Activated CD8-positive, alpha-beta T cell treated with anti-CD3 and anti-CD28 coated beads, Interleukin-2, amount 10 ng/mL, durations not matched to agents 7 days and 5 days (primary cell): Measurements from ENCODE around the gene ADAT3. TPM values are rescaled to one million over a fixed set of nuclear protein-coding genes. Genes with fewer than 3 reads are reported as not detected.

Experiments
- ATAC-seq: fragments of 150-1000 bp; cut with Tn5 transposase; one replicate; pipeline ENCODE4 v1.10.0; 2021; ENCODE audit warnings: moderate library complexity
- CTCF ChIA-PET: fragments of 350-600 bp; sonication (Branson Sonifier 250); formaldehyde crosslinking; loops from one replicate; lab custom pipeline; 2021; ENCODE audit warnings: antibody characterized with exemption; lab: Charles Lee
- POLR2A ChIA-PET: fragments of 350-600 bp; sonication (Branson Sonifier 250); formaldehyde crosslinking; loops from one replicate; lab custom pipeline; 2021; ENCODE audit warnings: antibody characterized with exemption; lab: Charles Lee
- DNase-seq: peaks from one replicate; pipeline ENCODE4 v3.0.0-alpha.2; 2020
- H3K27ac Mint-ChIP-seq: one replicate; pipeline ENCODE4 v1.8.0; 2021; ENCODE audit warnings: mild to moderate bottlenecking, mixed read lengths
- H3K27me3 Mint-ChIP-seq: one replicate; pipeline ENCODE4 v1.8.0; 2021; ENCODE audit warnings: low read depth, mixed read lengths
- H3K36me3 Mint-ChIP-seq: one replicate; pipeline ENCODE4 v1.8.0; 2021; ENCODE audit warnings: low read depth, mixed read lengths
- H3K4me1 Mint-ChIP-seq: one replicate; pipeline ENCODE4 v1.8.0; 2021; ENCODE audit warnings: low read depth, mixed read lengths
- H3K4me3 Mint-ChIP-seq: one replicate; pipeline ENCODE4 v1.8.0; 2021; ENCODE audit warnings: mild to moderate bottlenecking, mixed read lengths
- H3K9me3 Mint-ChIP-seq: one replicate; pipeline ENCODE4 v1.8.0; 2022; ENCODE audit warnings: mixed read lengths; ENCODE audit not compliant: insufficient read depth
- total RNA-seq, 2 experiments: library from RNA; stranded (reverse); gene quantifications; one replicate each; pipeline ENCODE4 v1.2.3, GENCODE V29; 2021

ADAT3 gene
- total RNA-seq, 2 experiments from 2014 or later: 9.9 to 11.0 TPM

- Mint-ChIP-seq H3K9me3 (no peaks in the 10 kb centered on the region), H3K4me1 (no peaks in the 10 kb centered on the region), H3K27ac (no peak overlapping the region), H3K4me3 (no peak overlapping the region), H3K27me3 (no peaks in the 10 kb centered on the region), H3K36me3 (peaks cover 17% of the 10 kb centered on the region)
- ATAC-seq: no peak
- DNase-seq: no peak
- CTCF ChIA-PET: no interaction called here
- POLR2A ChIA-PET: no interaction called here
These were observed 12.7 kb downstream of the ADAT3 start for GRCh38 chr19:1917926-1918325.

- ATAC-seq (no peak), DNase-seq (no peak)
- Mint-ChIP-seq H3K4me1 (no peaks in the 10 kb centered on the region), H3K4me3 (no peak overlapping the region), H3K9me3 (no peaks in the 10 kb centered on the region), H3K36me3 (peaks cover 16% of the 10 kb centered on the region), H3K27ac (no peak overlapping the region), H3K27me3 (no peaks in the 10 kb centered on the region)
- POLR2A ChIA-PET: no interaction called here
- CTCF ChIA-PET: no interaction called here
These were observed 13.8 kb downstream of the ADAT3 start for GRCh38 chr19:1918975-1919374.

- Mint-ChIP-seq H3K4me1 (no peaks in the 10 kb centered on the region), H3K9me3 (no peaks in the 10 kb centered on the region), H3K27me3 (no peaks in the 10 kb centered on the region), H3K36me3 (peaks cover 22% of the 10 kb centered on the region), H3K27ac (no peak overlapping the region), H3K4me3 (no peak overlapping the region)
- ChIA-PET CTCF (no interaction called here), POLR2A (no interaction called here)
- ATAC-seq: no peak
- no peak for DNase-seq
These were observed 15.4 kb downstream of the ADAT3 start for GRCh38 chr19:1920644-1921043.

- no peaks in the 10 kb centered on the region for H3K27me3 Mint-ChIP-seq
- H3K36me3 Mint-ChIP-seq: peaks cover 22% of the 10 kb centered on the region
- H3K4me3 Mint-ChIP-seq: no peak overlapping the region
- H3K27ac Mint-ChIP-seq: no peak overlapping the region
- POLR2A ChIA-PET: no interaction called here
- H3K4me1 Mint-ChIP-seq: no peaks in the 10 kb centered on the region
- no peaks in the 10 kb centered on the region for H3K9me3 Mint-ChIP-seq
- DNase-seq (no peak), ATAC-seq (no peak)
- CTCF ChIA-PET: no interaction called here
These were observed 16.1 kb downstream of the ADAT3 start for GRCh38 chr19:1921326-1921725.

- no peaks in the 10 kb centered on the region for H3K27me3 Mint-ChIP-seq
- DNase-seq (no peak), ATAC-seq (no peak)
- no peaks in the 10 kb centered on the region for H3K9me3 Mint-ChIP-seq
- H3K4me1 Mint-ChIP-seq: no peaks in the 10 kb centered on the region
- H3K27ac Mint-ChIP-seq: no peak overlapping the region
- H3K4me3 Mint-ChIP-seq: no peak overlapping the region
- POLR2A ChIA-PET: no interaction called here
- H3K36me3 Mint-ChIP-seq: peaks cover 22% of the 10 kb centered on the region
- CTCF ChIA-PET: no interaction called here
These were observed 16.6 kb downstream of the ADAT3 start for GRCh38 chr19:1921825-1922224.

- no peak for ATAC-seq
- Mint-ChIP-seq H3K27ac (no peak overlapping the region), H3K36me3 (peaks cover 24% of the 10 kb centered on the region), H3K4me3 (no peak overlapping the region), H3K27me3 (peaks cover 2% of the 10 kb centered on the region), H3K9me3 (no peaks in the 10 kb centered on the region), H3K4me1 (peaks cover 8% of the 10 kb centered on the region)
- no peak for DNase-seq
- POLR2A ChIA-PET: no interaction called here
- CTCF ChIA-PET: interaction anchor here (1.6 kb wide), 1 partner anchor 25 kb away, joined by 6 read pairs; no protein-coding TSS in a partner anchor
These were observed 17.6 kb downstream of the ADAT3 start for GRCh38 chr19:1922803-1923202.

GRCh38 chr19:1923319-1923718 lies 18.1 kb downstream of the ADAT3 start:
- Mint-ChIP-seq H3K9me3 (no peaks in the 10 kb centered on the region), H3K27me3 (peaks cover 2% of the 10 kb centered on the region), H3K36me3 (peaks cover 24% of the 10 kb centered on the region), H3K27ac (no peak overlapping the region), H3K4me3 (no peak overlapping the region), H3K4me1 (peaks cover 14% of the 10 kb centered on the region)
- CTCF ChIA-PET: interaction anchor here (1.6 kb wide), 1 partner anchor 26 kb away, joined by 6 read pairs; no protein-coding TSS in a partner anchor
- no peak for ATAC-seq
- DNase-seq: no peak
- POLR2A ChIA-PET: no interaction called here

- H3K4me1 Mint-ChIP-seq: peaks cover 21% of the 10 kb centered on the region
These were observed 19.2 kb downstream of the ADAT3 start for GRCh38 chr19:1924320-1924961.

GRCh38 chr19:1925544-1925943 lies 20.3 kb downstream of the ADAT3 start:
- Mint-ChIP-seq H3K4me1 (peaks cover 27% of the 10 kb centered on the region), H3K27ac (no peak overlapping the region), H3K27me3 (peaks cover 4% of the 10 kb centered on the region), H3K36me3 (peaks cover 20% of the 10 kb centered on the region), H3K4me3 (no peak overlapping the region), H3K9me3 (no peaks in the 10 kb centered on the region)
- CTCF ChIA-PET: no interaction called here
- POLR2A ChIA-PET: no interaction called here
- ATAC-seq: no peak
- DNase-seq: no peak

More at GRCh38 chr19:1924320-1924961, 19.2 kb downstream of the ADAT3 start:
- peaks cover 24% of the 10 kb centered on the region for H3K36me3 Mint-ChIP-seq
- ChIA-PET POLR2A (no interaction called here), CTCF (no interaction called here)
- H3K9me3 Mint-ChIP-seq: no peaks in the 10 kb centered on the region
- H3K4me3 Mint-ChIP-seq: no peak overlapping the region
- DNase-seq (no peak), ATAC-seq (no peak)
- peaks cover 2% of the 10 kb centered on the region for H3K27me3 Mint-ChIP-seq
- H3K27ac Mint-ChIP-seq: no peak overlapping the region

- Mint-ChIP-seq H3K27ac (no peak overlapping the region), H3K36me3 (peaks cover 15% of the 10 kb centered on the region), H3K9me3 (peaks cover 6% of the 10 kb centered on the region), H3K4me3 (peak overlapping the region; percentile 72), H3K27me3 (peaks cover 10% of the 10 kb centered on the region), H3K4me1 (peaks cover 27% of the 10 kb centered on the region)
- ChIA-PET CTCF (interaction anchor here (0.7 to 2.2 kb wide), 12 partner anchors 8 to 333 kb away, joined by 3 to 9 read pairs (median 3); no protein-coding TSS in a partner anchor), POLR2A (interaction anchor here (0.6 to 1.1 kb wide), 2 partner anchors 58 to 60 kb away, joined by 3 read pairs; no protein-coding TSS in a partner anchor)
- DNase-seq (peak; percentile 87), ATAC-seq (peak; percentile 94)
These were observed 24.0 kb downstream of the ADAT3 start for GRCh38 chr19:1929021-1929742.

GRCh38 chr19:1931445-1931844 lies 26.2 kb downstream of the ADAT3 start:
- Mint-ChIP-seq H3K27me3 (peaks cover 10% of the 10 kb centered on the region), H3K9me3 (peaks cover 6% of the 10 kb centered on the region), H3K4me3 (no peak overlapping the region), H3K4me1 (peaks cover 33% of the 10 kb centered on the region), H3K27ac (no peak overlapping the region), H3K36me3 (peaks cover 17% of the 10 kb centered on the region)
- DNase-seq (no peak), ATAC-seq (no peak)
- CTCF ChIA-PET: interaction anchor here (2.0 kb wide), 1 partner anchor 34 kb away, joined by 4 read pairs; no protein-coding TSS in a partner anchor
- POLR2A ChIA-PET: interaction anchor here (0.7 kb wide), 1 partner anchor 19 kb away, joined by 3 read pairs; no protein-coding TSS in a partner anchor

GRCh38 chr19:1932395-1932794 lies 27.2 kb downstream of the ADAT3 start:
- no peak overlapping the region for H3K4me3 Mint-ChIP-seq
- peaks cover 21% of the 10 kb centered on the region for H3K36me3 Mint-ChIP-seq
- POLR2A ChIA-PET: no interaction called here
- H3K9me3 Mint-ChIP-seq: peaks cover 6% of the 10 kb centered on the region
- peaks cover 34% of the 10 kb centered on the region for H3K4me1 Mint-ChIP-seq
- ATAC-seq (no peak), DNase-seq (no peak)
- H3K27ac Mint-ChIP-seq: no peak overlapping the region
- CTCF ChIA-PET: interaction anchor here (2.0 kb wide), 1 partner anchor 35 kb away, joined by 4 read pairs; no protein-coding TSS in a partner anchor
- peaks cover 10% of the 10 kb centered on the region for H3K27me3 Mint-ChIP-seq
